ENCODE data around the gene DDI2. TPM values are rescaled to one million over a fixed set of nuclear protein-coding genes. Genes with fewer than 3 reads are reported as not detected.
A peak's percentile ranks its signal among the peaks of the same experiment; 100 is the strongest.

The DDI2 gene
- total and polyA plus RNA-seq, 10 of the 15 experiments (the other 5 are each of a cell fraction or from before 2014, with no cell fraction given) = 3.3 to 33.1 (median 11.6) TPM

DNA sequence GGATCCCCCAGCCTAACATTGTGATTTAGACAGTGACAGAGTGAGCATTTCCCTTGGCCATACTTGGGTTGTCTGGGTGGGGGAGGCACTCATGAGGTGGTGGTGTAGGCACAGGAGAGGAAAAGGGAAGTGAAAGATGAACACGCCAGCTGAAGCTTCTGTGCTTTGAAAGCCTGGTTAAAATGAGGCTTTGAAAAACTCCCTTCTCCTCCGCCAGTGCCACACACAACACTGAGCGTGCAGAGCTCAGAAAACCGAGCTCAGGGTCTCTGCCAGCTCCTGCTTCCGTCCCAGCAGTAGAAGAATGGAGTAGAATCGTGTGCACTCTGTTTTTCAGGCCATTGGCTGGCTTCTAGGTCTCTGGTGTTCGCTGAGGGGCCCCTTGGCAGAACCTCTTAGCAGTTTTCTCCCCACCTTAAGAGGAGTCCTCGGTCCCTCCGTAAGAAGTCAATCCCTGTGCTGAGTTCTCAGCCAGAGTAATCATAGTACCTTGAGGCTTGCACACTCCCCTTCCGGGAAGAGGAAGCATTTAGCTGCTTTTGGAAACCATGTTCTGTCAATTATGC is 79.8 kb downstream of the DDI2 start (continued):
- peak; percentile 46; the same call in 1 of the 2 replicates for TF ChIP-seq ZNF687 (IDR thresholded peaks at IDR 0.05)
- TF ChIP-seq STAT3 (IDR thresholded peaks at IDR 0.05; ENCODE audit: low read depth, low read length) = 0 out of 2 replicates have a peak, but pooled peaks have one; percentile 76
- peak; percentile 64 for TF ChIP-seq PBX3 (IDR thresholded peaks at IDR 0.05; ENCODE audit: insufficient replicate concordance, low read depth, low read length)
- no peak for TF ChIP-seq ZNF622 (IDR thresholded peaks at IDR 0.05)
- TF ChIP-seq ATF7 (IDR thresholded peaks at IDR 0.05; ENCODE audit: low read depth) = peak; percentile 77
- peak; percentile 83 for TF ChIP-seq RUNX3 (IDR thresholded peaks at IDR 0.05; ENCODE audit: low read length)
- TF ChIP-seq ZZZ3 (IDR thresholded peaks at IDR 0.05; ENCODE audit: control insufficient read depth, insufficient read length, low read depth) = no peak
- TF ChIP-seq PAX5 (IDR thresholded peaks at IDR 0.05; ENCODE audit: borderline replicate concordance, low read depth, low read length) = peak; percentile 86
- TF ChIP-seq SMC3 (IDR thresholded peaks at IDR 0.05; ENCODE audit: borderline replicate concordance, low read length) = no peak
- peak; percentile 83 to 95; a peak in 3 of 4 replicates for TF ChIP-seq EP300 (IDR thresholded peaks at IDR 0.05; ENCODE audit: borderline replicate concordance in 1 of 2, control insufficient read depth in 1 of 2, low read depth in 2 of 2, low read length in 2 of 2)
- TF ChIP-seq, protein P1, sequence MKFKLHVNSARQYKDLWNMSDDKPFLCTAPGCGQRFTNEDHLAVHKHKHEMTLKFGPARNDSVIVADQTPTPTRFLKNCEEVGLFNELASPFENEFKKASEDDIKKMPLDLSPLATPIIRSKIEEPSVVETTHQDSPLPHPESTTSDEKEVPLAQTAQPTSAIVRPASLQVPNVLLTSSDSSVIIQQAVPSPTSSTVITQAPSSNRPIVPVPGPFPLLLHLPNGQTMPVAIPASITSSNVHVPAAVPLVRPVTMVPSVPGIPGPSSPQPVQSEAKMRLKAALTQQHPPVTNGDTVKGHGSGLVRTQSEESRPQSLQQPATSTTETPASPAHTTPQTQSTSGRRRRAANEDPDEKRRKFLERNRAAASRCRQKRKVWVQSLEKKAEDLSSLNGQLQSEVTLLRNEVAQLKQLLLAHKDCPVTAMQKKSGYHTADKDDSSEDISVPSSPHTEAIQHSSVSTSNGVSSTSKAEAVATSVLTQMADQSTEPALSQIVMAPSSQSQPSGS (IDR thresholded peaks at IDR 0.05; ENCODE audit: low read length) = no peak; the same call in 1 of the 2 replicates
- no peak for TF ChIP-seq ZBTB11 (CRISPR knock-in tag; IDR thresholded peaks at IDR 0.05)
- no peak for TF ChIP-seq ZNF207 (IDR thresholded peaks at IDR 0.05; ENCODE audit: borderline replicate concordance)
- peak; percentile 65 for TF ChIP-seq SP1 (IDR thresholded peaks at IDR 0.05; ENCODE audit: low read depth, low read length)
- peak; percentile 85 for TF ChIP-seq GATAD2B (conservative IDR thresholded peaks at IDR 0.05; ENCODE audit: low read depth)
- TF ChIP-seq MYB (IDR thresholded peaks at IDR 0.05; ENCODE audit: borderline replicate concordance, low read depth, low read length) = no peak
- no peak for TF ChIP-seq ZNF274 (IDR thresholded peaks at IDR 0.05; ENCODE audit: insufficient read depth, insufficient read length)
- 0 out of 2 replicates have a peak, but pooled peaks have one; percentile 16 for TF ChIP-seq ZNF24 (IDR thresholded peaks at IDR 0.05)
- TF ChIP-seq, protein P2, sequence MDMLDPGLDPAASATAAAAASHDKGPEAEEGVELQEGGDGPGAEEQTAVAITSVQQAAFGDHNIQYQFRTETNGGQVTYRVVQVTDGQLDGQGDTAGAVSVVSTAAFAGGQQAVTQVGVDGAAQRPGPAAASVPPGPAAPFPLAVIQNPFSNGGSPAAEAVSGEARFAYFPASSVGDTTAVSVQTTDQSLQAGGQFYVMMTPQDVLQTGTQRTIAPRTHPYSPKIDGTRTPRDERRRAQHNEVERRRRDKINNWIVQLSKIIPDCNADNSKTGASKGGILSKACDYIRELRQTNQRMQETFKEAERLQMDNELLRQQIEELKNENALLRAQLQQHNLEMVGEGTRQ (IDR thresholded peaks at IDR 0.05; ENCODE audit: borderline replicate concordance, low read depth, low read length) = no peak

Measured in GM12878 (cell line).